Tibial artery (tissue), 4 donors: ENCODE data around the gene AGMO.

Experiments
- DNase-seq, 2 donors: peaks; one replicate each; pipeline ENCODE4 v3.0.0-alpha.2; 2019
- H3K27ac ChIP-seq, 2 donors: fragments of 200-600 bp; sonication (generic) in 1 of 2; 1 replicate in 1 of 2; 2 replicates in 1 of 2; pipeline ENCODE4 v1.5.1; 2018 to 2019; ENCODE audit warnings: mild to moderate bottlenecking in 1 of 2
- H3K27me3 ChIP-seq, 2 donors: fragments of 200-600 bp; sonication (generic) in 1 of 2; one replicate each; pipeline versions ENCODE4 v1.5.1 to v1.6.0; 2016 to 2019
- H3K36me3 ChIP-seq, 3 donors: fragments of 200-600 bp; sonication (generic) in 2 of 3; one replicate each; pipeline ENCODE4 v1.5.1; 2016 to 2019; ENCODE audit warnings: mild to moderate bottlenecking in 2 of 3
- H3K4me1 ChIP-seq, 4 donors: fragments of 200-600 bp; sonication (generic) in 2 of 4; 1 replicate in 3 of 4; 2 replicates in 1 of 4; pipeline ENCODE4 v1.5.1; 2016 to 2019
- H3K4me3 ChIP-seq, 2 donors: fragments of 200-600 bp; sonication (generic) in 1 of 2; 1 replicate in 1 of 2; 2 replicates in 1 of 2; pipeline ENCODE4 v1.5.1; 2018 to 2019; ENCODE audit warnings: mild to moderate bottlenecking in 2 of 2
- H3K9me3 ChIP-seq, 3 donors: fragments of 200-600 bp; sonication (generic) in 1 of 3; one replicate each; pipeline ENCODE4 v1.5.1; 2016 to 2019
- CTCF ChIP-seq, 2 experiments: fragments of 200-600 bp in 1 of 2; fragments of 450-650 bp in 1 of 2; IDR thresholded peaks; one replicate each; pipeline ENCODE4 v1.5.1; 2017 to 2019; ENCODE audit warnings: antibody characterized with exemption in 2 of 2, mild to moderate bottlenecking in 1 of 2, moderate library complexity in 1 of 2
- intact Hi-C: fragments of 100-400 bp; cut with DNase I; formaldehyde crosslinking; loops from one replicate; pipeline ENCODE4 v1.15.0; 2023; ENCODE audit warnings: low total_unique reads

The AGMO gene

DNA sequence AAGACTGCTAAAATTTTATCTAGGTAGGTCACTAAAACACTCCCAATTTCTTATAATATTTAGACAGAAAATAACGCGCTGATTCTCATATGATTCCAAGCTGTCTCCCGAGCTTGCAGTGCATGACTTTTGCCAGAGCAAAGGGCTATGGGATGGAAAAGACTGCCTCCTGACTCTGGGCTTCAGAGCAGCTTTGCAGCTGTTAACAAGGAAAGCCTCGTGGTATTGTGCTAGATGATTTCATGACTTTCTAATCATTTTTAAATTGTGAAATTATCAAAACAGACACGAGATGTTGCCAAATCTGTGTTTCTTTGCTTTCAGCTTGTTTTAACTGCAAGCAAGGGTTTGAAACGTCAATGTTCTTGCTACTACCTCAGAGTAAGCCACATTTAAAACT, 238.3 kb downstream of the AGMO start:
- Histone ChIP-seq H3K9me3 (no peaks in the 10 kb centered on the region), H3K36me3 (no peaks in the 10 kb centered on the region), H3K4me1 (no peaks in the 10 kb centered on the region), H3K27me3 (no peaks in the 10 kb centered on the region), H3K4me3 (no peak overlapping the region), H3K27ac (no peak overlapping the region)
- no peak for DNase-seq
- intact Hi-C loops: loop anchor here (10.0 kb wide), 1 partner anchor 391 kb away; no protein-coding TSS in a partner anchor
- TF ChIP-seq CTCF (IDR thresholded peaks at IDR 0.05): no peak

DNA sequence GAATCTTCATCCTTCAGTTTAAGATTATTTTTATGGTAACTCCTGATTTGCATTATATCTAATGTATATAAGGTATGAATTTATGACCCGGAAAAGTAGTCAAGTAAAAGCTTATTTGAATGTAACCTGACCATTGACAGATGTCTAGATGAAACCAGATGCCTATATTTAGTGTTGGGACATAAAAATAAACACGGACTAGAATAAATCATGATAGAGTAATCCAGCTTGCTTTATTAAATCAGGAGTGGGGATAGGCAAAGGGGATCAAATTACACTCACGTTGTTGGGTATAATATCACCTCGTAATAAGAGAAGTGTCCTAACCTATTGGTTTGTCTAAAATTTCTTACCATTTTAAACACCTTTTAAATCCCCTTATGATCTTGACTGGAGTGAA, 244.6 kb downstream of the AGMO start:
- TF ChIP-seq CTCF (IDR thresholded peaks at IDR 0.05): no peak
- no peaks in the 10 kb centered on the region for H3K36me3 ChIP-seq
- H3K4me3 ChIP-seq: no peak overlapping the region
- DNase-seq: no peak
- H3K27me3 ChIP-seq: no peaks in the 10 kb centered on the region
- no peaks in the 10 kb centered on the region for H3K9me3 ChIP-seq
- H3K4me1 ChIP-seq: no peaks in the 10 kb centered on the region
- intact Hi-C loops: no loop called here
- no peak overlapping the region for H3K27ac ChIP-seq

- no peak for TF ChIP-seq CTCF (IDR thresholded peaks at IDR 0.05)
- H3K27me3 ChIP-seq: no peaks in the 10 kb centered on the region
- no peaks in the 10 kb centered on the region for H3K4me1 ChIP-seq
- no peaks in the 10 kb centered on the region for H3K36me3 ChIP-seq
- no peak overlapping the region for H3K4me3 ChIP-seq
- no peak for DNase-seq
- no peak overlapping the region for H3K27ac ChIP-seq
- intact Hi-C loops: no loop called here
- no peaks in the 10 kb centered on the region for H3K9me3 ChIP-seq
Measured at GRCh38 chr7:15315678-15316077, 246.1 kb downstream of the AGMO start.

GRCh38 chr7:15314922-15315321, 246.9 kb downstream of the AGMO start:
- intact Hi-C loops: no loop called here
- H3K27ac ChIP-seq: no peak overlapping the region

DNA sequence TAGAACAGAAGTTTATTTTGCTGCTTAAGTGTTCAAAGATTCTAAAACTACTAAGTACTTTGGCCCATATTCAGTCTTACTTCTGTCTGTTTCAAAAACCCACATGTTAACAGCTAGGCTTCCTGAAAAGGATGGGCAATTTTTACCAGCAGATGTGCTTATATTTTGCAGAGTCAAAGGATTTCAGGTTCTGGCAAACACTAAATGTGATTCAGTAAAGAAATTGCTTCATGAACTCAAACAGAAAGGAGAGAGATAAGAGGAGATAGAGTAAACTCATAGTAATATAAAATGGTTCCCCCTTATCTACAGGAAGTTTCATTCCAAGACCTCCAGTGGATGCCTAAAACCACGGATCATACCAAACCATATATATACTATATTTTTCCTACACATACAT, 248.5 kb downstream of the AGMO start:
- Histone ChIP-seq H3K27ac (no peak overlapping the region), H3K9me3 (no peaks in the 10 kb centered on the region), H3K36me3 (no peaks in the 10 kb centered on the region), H3K4me3 (no peak overlapping the region), H3K4me1 (no peaks in the 10 kb centered on the region), H3K27me3 (no peaks in the 10 kb centered on the region)
- no peak for DNase-seq
- TF ChIP-seq CTCF (IDR thresholded peaks at IDR 0.05): no peak
- intact Hi-C loops: no loop called here

More at GRCh38 chr7:15314922-15315321, 246.9 kb downstream of the AGMO start:
- TF ChIP-seq CTCF (IDR thresholded peaks at IDR 0.05): no peak
- no peaks in the 10 kb centered on the region for H3K4me1 ChIP-seq
- no peak for DNase-seq
- H3K36me3 ChIP-seq: no peaks in the 10 kb centered on the region
- H3K9me3 ChIP-seq: no peaks in the 10 kb centered on the region
- H3K4me3 ChIP-seq: no peak overlapping the region
- no peaks in the 10 kb centered on the region for H3K27me3 ChIP-seq

- Histone ChIP-seq H3K4me3 (no peak overlapping the region), H3K27me3 (no peaks in the 10 kb centered on the region), H3K4me1 (no peaks in the 10 kb centered on the region), H3K9me3 (no peaks in the 10 kb centered on the region), H3K27ac (no peak overlapping the region), H3K36me3 (no peaks in the 10 kb centered on the region)
- no peak for TF ChIP-seq CTCF (IDR thresholded peaks at IDR 0.05)
- no peak for DNase-seq
- intact Hi-C loops: loop anchor here (5.0 kb wide), 1 partner anchor 762 kb away; no protein-coding TSS in a partner anchor
Measured at GRCh38 chr7:15309872-15310271, 251.9 kb downstream of the AGMO start.
